GM21515 (cell line): ENCODE data around the gene MBTPS1.
"Not testable (repeated sequence)": the region's sequence is repeated elsewhere in the genome, so short reads cannot be mapped to it uniquely, and the experiment has no call there.

Experiments
- ATAC-seq: cut with Tn5 transposase; IDR thresholded peaks from one replicate; pipeline ENCODE4 v1.9.1; 2021; ENCODE audit not compliant: unreplicated experiment

MBTPS1 gene

DNA sequence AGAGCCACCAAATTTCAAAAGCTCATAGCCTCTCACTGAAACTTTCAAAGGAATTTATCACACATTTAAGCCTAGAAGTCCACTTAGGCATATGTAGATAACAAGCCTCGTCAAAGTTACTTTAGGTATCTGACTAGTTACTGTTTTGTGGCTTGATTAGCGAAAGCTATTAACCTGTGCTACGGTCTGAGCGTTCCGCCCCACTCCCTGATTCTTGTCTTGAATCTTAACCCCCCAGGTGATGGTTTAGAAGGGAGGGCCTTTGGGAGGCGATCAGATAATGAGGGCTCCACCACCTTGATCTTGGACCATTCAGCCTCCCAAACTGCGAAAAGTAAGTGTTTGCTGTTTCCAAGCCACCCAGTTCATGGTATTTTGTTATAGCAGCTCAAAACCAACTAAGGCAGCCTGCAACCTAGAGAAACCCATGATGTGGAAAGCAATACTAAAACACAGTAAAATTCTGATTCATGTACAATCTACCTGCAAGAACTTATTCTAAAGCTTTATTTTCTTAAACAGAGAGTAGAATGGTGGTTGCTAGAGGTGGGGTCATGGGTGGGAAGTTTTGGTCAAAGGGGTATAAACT, 21.1 kb upstream of the MBTPS1 start:
- ATAC-seq = no peak

DNA sequence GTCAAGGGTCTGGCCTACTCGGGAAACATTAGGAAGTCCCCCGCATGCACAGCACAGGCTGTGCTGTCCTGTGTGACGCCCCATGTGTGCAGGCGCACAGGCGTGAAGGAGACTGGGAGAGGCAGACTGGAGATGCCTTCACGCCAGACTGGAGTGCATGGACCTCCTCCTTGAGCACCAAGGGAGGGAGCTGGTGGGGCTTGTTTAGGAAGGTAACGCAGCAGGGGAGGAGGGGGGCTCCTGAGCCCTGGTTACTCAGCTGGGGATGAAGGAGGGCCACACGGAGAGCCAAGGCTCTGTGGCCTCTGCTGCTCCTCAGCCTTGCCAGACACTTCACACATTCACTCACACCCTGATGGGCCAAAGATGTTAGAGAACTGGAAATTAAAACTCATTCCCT, 20.5 kb upstream of the MBTPS1 start:
- ATAC-seq = no peak

DNA sequence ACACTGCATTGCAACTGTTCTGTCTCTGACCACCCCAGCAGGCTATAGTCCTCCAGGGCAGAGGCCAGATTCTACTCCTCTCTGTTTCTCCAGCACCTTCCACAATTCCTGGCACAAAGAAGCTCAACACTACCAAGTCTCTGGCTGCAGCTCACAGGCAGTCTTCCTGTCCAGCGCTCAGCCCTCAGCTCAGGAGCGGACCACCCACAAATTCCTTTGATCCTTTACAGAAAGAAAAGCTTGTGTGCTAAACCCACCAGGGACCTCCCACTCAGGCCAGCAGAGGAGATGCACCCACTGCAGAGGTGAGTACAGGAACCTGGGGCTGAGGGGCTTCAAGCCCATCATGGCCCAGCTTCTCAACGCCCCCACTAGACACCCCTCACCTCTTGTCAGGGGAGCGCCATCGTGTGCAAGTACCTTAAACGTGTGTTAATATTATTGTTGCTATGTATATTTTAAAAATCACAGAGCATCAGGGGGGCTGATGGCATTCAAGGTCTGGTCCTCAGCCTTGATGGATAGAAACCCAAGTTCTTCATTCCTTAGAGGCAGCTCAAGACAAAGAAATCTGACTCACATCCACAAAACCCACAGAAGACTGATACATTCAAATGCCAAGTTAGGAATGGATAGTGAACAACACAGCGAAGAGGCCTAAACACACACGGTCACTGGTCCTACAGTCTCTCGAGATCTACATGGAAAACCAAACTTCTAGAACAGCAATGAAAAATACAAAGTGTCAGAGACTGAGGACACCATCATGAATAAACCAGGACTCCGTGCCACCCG, 19.8 kb upstream of the MBTPS1 start:
- no peak for ATAC-seq

DNA sequence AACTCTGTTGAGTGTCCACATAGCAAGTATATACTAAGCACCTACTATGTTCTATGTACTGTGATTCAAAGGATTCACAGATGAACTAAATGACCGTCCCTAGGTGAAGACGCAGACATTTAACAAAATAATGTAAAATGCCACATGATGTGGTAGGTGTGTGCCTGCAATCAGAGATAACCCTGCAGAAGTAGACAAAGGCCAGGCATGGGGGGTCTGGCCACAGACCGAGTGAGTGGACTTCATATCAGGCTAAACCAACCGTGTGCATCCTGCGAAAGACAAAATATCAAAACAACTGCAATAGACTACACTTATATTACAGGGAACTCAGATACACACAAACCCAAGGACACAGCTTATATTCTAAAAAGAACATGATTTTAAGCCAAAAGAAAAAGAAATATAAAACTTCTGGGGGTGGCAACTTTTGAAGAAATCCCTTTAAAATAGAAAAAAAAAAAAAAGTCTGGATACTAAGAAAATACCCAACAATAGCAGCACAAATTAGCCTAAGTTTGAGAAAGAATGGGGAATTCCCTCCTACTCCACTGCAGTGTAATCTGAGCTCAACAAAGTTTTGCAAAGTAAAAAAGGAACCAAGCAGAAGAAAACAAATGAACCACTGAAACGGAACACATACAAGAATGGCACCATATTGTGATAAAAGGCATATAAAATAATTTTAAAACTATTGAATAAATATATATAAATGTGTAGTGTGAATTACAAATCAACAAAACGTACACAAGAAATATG, 16.0 kb upstream of the MBTPS1 start:
- no peak for ATAC-seq

DNA sequence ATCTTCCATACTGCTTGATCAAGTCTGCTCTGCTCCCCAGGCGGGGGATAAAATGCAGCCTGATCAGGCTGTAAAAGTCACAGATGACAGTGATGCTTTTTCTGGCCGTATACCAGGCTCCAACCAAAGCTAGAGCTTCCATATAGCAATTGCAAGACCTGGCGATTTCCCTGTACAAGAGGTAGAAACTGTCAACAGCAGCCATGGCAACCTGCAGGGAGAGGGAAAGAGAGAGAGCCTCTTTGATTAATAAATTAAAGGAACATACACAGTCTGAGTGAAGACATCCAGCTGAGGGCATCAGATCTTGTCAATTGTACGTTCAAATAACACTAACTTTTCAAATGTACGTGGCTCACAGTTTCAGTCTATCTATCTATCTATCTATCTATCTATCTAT, 14.4 kb upstream of the MBTPS1 start:
- ATAC-seq = no peak

DNA sequence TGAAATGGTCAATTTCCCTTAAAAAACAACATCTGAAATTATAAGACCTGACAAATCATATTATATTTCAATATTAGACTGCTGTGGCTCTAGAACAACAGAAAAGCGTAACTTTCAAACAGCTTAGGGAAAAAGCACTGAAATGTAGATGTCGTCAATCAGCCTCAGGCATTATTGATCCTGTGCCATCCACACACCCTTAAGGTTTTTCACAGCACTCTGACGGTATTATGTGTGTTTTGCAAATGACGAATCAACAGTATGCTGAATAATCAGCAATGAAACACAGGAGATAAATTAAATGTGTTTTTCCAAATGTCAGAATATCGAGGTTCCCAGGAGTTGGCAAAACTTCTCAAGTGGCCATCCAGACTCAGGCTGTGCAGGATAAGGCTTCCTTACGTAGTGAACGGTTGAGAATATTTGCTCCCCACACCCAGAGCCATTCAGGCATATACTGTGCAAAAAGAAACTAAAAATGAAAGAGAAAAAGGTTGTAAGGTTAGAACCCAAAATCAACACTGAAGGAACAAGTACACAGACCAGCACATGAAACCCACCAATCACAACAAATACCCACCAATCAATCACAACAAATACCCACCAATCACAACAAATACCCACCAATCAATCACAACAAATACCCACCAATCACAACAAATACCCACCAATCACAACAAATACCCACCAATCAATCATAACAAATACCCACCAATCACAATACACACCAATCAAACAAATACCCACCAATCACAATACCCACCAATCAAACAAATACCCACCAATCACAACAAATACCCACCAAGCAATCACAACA, 7.7 kb upstream of the MBTPS1 start:
- ATAC-seq = no peak

DNA sequence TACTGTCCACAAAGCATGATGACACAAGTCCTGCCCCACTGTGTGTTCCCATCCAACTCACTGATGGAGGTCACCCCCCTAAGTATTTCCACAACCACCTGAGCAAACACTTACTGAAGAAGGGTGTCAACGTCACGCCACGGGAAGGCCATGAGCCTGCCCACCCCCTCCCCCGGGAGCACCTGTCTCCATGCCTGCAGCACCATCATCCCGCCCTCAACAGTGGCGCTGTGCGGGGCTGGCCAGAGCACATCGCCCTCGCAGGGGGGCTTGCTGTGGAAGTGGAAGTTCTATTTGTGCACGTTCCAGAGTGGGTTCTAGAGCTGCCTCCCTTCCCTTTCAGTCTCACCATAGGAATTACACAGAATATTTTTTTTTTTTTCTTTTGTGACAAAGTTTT, 4.3 kb upstream of the MBTPS1 start:
- ATAC-seq = no peak

DNA sequence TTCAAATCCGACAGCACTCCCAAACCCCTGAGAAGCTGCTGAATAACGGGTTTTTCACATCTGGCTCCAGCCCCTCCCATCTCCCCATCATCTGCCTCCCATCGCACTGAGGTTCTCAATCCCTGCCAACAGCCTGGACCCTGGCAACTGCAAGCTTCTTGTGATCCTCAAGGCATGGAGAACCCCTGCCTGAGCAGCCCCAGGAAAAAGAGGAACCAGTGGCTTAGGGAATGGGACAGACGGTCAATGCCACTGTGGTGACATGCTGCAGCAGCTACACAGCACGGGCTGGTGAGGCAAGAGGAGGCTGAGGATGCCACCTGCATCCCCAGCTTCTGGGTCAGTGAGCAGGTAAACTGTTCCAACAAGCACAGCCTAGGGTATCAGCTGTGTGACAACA, 3.3 kb upstream of the MBTPS1 start:
- ATAC-seq = no peak

DNA sequence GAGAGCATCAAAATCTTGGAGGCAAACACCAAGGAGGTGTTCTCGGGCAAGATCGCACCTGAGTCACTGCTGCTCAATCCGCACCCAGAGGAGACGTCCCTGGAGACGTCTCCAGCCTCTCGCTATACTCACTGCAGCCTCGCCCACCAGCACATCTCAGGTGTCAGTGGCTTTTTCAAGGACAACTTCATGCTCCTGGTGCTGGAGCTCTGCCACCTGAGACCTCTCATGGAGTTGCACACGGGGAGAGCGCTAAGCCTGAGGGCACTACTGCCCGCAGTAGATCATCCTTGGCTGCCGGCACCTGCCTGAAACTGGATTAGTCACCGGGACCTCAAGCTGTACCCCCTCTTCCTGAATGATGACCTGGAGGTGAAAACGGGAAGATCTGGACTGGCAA, 2.6 kb upstream of the MBTPS1 start:
- ATAC-seq = no peak

DNA sequence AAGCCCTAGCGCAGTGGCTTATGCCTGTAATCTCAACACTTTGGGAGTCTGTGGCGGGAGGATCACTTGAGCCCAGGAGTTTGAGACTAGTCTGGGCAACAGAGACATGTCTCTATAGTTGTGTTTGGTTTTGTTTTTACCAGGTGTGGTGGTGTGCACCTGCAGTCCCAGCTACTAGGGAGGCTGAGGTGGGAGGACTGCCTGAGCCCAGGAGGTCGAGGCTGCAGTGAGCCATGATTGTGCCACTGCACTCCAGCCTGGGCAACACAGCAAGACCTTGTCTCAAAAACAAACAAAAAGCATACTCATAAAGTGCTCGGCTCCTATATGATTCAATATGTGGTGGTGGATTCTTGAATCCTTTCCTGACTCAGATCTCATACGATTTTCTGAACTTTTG, 1.6 kb upstream of the MBTPS1 start:
- not testable (repeated sequence) for ATAC-seq

DNA sequence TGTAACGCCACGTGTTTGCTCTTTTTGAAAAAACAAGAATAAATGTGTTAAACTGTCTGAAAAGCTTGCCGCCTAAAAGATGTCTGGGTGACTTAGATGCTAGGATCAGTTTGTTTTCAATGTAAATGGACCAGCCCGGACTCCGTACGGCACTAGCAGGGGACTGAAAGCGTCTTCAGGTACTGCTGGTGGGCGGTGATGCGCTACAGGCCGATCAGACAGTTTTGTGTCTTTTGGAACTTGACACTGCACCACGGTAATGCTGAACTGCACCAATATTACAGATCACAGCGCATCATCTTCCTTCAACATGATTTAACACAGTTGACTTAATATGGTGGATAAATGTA, 727 bp upstream of the MBTPS1 start:
- peak; percentile 4 for ATAC-seq

DNA sequence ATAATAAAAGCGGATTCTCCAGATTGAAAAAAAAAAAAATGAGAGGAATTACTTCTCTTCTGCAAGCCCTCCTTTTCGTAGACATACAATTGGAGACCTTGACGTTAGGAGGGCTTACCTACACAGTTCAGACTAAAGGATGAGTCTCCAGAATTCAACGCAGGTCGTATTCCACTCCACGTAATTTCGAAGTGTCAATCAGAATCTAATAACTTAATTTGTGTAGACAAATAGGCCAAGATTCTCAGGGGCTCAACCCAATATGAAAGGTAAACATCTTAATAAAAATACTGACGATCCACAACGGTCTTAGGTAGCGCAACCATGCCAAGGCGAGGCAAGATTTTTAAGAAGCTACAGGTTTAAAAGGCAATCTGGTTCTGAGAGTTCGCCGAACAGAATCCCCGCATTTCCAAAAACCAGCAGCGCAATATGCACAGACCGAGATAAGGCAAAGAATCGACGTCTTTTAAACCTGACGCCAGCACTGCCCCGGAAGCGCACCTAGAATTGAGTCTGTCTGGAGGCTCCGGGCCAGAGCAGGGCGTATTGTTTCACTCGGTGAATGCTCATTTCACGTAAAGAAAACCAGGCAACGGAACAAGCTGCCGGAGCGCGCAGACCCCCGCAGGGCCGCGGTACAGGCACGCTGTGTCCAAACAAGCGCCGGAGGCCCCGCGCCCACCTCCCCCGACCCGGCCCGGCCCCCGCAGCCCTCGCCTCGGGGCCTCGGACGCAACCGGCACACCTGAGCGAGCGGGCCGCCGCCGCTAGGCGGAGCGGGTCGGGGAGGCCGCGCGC, 623 bp downstream of the MBTPS1 start:
- ATAC-seq = peak; percentile 34

DNA sequence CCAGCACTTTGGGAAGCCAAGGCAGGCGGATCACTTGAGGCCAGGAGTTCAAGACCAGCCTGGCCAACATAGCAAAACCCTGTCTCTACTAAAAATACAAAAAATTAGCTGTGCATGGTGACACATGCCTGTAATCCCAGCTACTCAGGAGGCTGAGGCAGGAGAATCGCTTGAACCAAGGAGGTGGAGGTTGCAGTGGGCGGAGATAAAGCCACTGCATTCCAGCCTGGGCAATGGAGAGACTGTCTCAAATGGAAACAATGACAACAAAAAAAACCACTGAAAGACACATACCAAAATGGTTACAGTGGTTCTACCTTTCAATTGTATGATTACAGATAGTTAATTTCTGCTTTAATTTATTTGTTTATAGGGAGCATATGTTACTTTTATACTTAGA, 4.8 kb downstream of the MBTPS1 start:
- not testable (repeated sequence) for ATAC-seq

DNA sequence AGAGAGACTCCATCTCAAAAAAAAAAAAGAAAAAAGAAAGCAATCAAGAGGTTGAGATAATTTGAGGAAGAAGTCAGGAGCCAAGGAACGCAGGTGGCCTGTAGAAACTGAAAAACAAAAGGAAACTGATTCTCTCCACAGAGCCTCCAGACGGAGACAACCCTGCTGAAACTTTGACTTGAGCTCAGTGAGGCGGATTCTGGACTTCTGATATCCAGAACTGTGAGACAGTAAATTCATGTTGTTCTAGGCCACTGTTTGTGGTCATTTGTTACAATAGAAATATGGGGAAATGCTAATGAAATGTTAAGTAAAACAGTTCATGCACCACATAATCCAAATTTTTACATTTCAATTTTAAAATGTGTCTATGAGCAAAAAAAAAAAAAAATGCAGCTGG, 5.2 kb downstream of the MBTPS1 start:
- no peak for ATAC-seq

DNA sequence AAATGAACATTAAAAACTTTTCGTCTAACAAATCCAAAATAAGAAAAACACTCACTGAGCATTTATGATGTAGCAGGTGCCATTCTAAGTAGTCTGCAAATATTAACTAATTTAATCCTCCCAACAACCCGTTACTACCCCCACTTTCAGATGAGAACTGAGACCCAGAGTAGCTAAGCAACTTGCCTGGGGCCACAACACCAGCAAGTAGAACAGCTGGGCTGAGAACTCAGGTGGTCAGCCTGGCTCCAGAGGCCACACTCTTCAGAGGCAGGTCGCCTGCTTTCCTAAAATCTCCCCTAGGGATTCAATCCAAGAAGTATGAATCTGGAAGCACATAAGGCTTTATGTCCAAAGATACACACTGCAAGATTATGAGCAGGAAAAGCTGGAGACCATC, 6.2 kb downstream of the MBTPS1 start:
- ATAC-seq = no peak

DNA sequence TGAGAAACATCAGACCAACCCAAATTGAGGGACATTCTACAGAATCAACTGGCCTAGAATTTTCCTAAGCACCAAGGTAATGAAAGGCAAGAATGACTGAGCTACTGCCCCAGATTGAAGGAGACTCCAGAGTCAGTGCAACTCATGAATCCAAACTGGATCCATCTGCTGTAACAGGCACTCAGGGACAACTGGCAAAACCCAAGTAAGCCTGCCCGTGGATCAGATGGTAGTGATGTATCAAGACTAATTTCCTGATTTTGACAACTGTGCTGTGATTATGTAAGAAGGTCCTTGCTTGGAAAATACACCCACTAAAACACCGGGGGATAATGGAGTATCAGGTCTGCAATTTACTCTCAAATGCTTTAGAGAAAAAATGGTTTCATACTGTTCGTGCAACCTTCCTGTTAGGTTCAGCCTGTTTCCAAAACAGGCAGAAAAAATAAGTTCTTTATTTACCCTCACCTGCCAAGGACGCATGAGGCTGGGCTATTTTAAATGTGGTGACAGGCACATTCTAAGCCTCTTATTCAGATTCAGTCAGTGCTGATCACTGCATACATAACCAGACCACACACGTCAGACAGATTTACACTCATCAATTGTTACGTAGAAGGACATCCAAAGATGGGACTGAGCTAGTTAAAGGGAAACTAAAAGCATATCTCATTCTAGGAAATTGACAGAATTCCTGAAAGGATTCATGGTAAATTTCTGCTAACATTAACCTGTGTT, 7.0 kb downstream of the MBTPS1 start:
- no peak for ATAC-seq

DNA sequence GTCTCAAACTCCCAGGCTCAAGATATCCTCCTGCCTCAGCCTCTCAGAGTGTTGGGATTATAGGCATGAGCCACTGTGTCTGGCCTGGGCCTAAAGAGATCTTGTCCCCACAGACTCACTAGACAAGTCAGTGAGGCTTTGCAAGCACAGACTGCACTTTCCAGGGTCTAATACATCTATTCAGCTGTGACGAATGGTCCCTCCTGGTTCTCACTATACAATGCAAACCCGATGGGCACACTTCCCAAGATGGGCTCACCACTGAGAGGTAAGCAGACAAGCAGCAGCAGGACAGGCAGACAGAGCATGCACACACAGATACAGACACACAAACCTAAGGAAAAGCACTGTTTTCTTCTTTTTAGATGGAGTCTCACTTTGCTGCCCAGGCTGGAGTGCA, 8.8 kb downstream of the MBTPS1 start:
- no peak for ATAC-seq

DNA sequence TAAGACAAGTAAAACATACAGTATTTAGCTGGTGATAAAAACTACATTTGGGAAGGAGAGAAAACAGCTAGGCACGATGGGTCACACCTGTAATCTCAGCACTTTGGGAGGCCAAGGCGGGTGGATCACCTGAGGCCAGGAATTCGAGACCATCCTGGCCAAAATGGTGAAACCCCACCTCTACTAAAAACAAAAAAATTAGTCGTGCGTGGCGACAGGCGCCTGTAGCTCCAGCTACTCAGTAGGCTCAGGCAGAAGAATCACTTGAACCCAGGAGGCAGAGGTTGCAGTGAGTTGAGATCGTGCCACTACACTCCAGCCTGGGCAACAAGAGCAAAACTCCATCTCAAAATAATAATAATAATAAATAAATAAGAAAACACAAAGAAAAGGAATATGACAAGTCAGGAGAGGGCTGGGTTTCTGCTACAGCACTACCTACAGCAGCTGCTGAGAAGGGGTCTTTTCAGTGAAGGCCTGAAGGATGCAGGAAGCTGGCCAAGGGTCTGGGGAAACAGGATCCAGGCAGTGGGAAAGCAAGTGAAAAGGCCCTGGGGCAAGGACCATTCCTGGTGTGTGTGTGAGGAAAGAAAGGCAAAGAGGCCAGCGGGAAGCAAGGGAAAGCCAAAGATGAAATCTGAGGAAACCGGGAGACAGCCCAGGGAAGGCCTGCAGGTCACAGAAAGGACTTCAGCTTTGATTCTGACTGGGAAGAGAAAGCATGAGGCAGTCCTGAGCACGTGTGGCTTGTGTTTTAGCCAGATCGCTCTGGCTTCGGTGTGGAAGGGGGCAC, 10.6 kb downstream of the MBTPS1 start:
- ATAC-seq = no peak

DNA sequence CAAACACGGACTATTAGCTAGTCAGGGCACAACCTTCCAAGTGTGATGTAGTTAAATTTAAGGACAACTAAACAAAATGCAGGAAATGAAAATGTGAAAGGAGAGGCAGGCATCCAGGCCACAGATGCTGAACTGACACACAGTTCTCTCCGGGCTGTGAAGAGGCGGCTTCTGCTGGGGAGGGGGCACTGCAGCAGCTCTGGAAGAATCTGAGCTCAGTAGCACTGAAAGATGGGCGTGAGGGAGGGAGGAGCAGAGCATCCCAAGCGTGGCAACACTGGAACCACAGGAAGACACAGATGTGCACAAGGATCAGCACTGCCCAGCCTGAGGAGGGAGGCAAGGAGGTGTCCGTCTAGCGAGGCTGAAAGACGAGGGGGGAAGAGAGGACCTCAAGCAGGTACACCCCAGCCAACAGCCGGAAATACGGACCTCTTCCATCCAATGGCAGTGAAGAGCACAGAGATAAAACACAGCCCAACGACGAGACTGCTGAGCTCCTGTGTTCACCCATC, 11.4 kb downstream of the MBTPS1 start:
- ATAC-seq = no peak
